ES-I3 (cell line): ENCODE data around the gene CLRN3.

Source experiments
- H3K36me3 ChIP-seq: 2 replicates; pipeline ENCODE4 v1.6.1; 2013; ENCODE audit warnings: mild to moderate bottlenecking, low read length, control low read depth, moderate library complexity; ENCODE audit not compliant: insufficient read depth
- H3K4me1 ChIP-seq: 2 replicates; pipeline ENCODE4 v1.6.1; 2013; ENCODE audit warnings: mild to moderate bottlenecking, control low read depth, low read length; ENCODE audit not compliant: insufficient read depth
- H3K9ac ChIP-seq: 2 replicates; pipeline ENCODE4 v1.6.1; 2013; ENCODE audit warnings: low read depth, mild to moderate bottlenecking, low read length, moderate library complexity
- H3K9me3 ChIP-seq: 2 replicates; pipeline ENCODE4 v1.6.1; 2013; ENCODE audit warnings: mild to moderate bottlenecking, low read length, moderate library complexity; ENCODE audit not compliant: control insufficient read depth, insufficient read depth

Gene CLRN3, protein sequence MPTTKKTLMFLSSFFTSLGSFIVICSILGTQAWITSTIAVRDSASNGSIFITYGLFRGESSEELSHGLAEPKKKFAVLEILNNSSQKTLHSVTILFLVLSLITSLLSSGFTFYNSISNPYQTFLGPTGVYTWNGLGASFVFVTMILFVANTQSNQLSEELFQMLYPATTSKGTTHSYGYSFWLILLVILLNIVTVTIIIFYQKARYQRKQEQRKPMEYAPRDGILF

DNA sequence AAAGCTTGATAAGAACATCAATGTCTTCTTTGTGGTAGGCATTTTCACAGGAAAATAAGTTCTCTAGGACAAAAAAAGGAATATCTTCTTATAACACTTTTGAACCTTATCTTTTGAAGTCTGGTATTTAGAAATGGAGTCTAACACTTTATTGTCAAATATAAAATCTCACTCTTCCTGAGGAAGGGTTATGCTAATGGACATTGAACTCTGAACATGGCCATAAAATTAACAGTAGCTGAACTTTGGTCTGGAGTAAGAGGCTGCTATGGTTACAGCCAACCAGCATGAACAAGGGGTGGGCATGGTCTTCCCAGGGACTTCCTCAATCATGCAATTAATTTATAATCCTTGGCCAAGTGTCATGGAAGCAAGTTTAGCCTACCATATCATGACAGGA, at the start of gene CLRN3:
TSS of gene CLRN3 (minus strand) at position 199 of the 400 bp plus-strand sequence. CDS start at position 42, 157 bp downstream.
- Histone ChIP-seq H3K9ac (no peak within 1 kb of the TSS), H3K9me3 (no peaks in the 10 kb centered on the region), H3K4me1 (no peaks in the 10 kb centered on the region), H3K36me3 (no peaks in the 10 kb centered on the region)

DNA sequence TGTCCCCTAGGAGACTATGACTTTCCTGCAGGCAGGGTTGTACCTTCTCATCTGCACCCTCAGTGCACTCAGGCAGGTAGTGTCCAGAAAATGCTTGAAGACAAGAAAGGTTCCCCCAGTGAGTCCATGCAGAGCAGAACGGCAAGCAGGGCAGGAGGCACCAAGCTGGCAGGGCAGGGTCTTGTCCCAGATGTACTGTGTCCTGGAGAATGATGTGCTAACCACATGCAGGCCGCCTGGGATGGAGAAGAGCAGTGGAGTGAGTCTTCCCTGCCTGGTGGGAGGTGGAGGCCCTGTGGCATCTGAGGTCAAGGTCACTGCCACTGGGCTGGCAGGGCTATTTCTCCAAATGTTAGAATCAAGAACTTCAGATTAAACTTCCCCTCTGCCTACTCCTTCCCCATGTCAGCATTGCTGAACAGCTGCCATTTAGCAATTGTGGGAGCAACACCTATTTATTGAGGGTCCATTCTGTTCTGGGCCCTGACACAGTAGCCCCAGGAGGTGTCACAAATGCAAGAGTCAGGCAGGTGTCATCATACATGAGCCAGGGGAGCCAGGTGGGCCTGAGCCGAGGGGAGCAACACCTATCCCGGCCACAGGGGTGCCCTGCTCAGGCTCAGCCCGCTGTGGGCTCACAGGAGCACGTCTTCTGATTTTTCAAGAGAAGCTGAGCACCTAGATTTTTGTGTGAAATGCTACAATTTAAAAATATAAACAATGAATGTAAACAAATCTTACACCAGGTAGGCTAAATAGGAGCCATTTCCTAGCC, 48.3 kb upstream of the CLRN3 start:
- 0 out of 2 replicates have a peak, but pooled peaks cover 4% of the 10 kb centered on the region for H3K4me1 ChIP-seq
- H3K36me3 ChIP-seq, result no peaks in the 10 kb centered on the region
- H3K9ac ChIP-seq, result no peak overlapping the region
- no peaks in the 10 kb centered on the region for H3K9me3 ChIP-seq

DNA sequence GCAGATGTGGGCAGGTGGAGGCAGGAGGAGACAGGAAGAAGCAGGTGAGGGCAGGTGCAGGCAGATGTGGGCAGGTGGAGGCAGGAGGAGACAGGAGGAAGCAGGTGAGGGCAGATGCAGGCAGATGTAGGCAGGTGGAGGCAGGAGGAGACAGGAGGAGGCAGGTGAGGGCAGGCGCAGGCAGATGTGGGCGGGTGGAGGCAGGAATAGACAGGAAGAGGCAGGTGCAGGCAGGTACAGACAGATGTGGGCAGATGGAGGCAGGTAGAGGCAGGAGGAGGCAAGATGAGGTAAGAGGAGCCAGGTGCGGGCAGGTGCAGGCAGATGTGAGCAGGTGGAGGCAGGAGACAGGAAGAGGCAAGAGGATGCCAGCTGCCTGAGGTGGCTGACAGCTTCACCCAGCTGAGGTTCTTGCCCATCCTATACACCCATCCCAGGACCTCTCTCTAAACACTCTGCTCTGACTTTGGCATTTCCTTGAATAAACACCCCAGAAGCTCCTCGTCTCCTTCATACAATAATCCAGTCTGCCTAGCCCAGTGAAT, 47.1 kb upstream of the CLRN3 start:
- Histone ChIP-seq H3K9me3 (no peaks in the 10 kb centered on the region), H3K9ac (no peak overlapping the region), H3K4me1 (0 out of 2 replicates have a peak, but pooled peaks cover 4% of the 10 kb centered on the region), H3K36me3 (no peaks in the 10 kb centered on the region)

DNA sequence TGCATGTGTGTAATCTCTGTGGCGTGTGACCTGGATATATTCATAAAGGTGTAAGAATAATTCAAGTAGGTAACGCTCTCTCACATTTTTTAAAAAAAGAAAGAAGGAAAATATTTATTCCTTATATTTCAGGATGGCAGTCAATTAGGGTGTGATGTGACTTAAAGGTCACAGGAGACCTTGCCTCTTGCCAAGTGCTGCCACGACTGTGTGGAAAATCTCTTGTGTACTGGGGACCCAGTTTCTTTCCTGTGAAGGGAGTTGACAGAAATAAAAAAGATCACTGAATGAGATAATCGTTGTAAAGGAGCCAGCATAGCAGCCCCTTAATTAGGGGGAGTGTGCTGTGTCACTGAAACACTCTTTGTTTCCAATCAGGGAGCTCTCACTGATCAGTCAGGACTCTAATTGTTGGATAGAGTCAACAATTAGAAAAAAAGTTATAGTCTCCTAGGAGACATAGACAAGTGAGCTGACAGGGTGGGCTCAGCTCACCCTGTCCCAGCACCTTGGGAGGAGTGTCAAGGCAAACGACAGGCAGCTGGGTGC, 45.2 kb upstream of the CLRN3 start:
- Histone ChIP-seq H3K4me1 (0 out of 2 replicates have a peak, but pooled peaks cover 4% of the 10 kb centered on the region), H3K36me3 (no peaks in the 10 kb centered on the region), H3K9me3 (no peaks in the 10 kb centered on the region), H3K9ac (no peak overlapping the region)

DNA sequence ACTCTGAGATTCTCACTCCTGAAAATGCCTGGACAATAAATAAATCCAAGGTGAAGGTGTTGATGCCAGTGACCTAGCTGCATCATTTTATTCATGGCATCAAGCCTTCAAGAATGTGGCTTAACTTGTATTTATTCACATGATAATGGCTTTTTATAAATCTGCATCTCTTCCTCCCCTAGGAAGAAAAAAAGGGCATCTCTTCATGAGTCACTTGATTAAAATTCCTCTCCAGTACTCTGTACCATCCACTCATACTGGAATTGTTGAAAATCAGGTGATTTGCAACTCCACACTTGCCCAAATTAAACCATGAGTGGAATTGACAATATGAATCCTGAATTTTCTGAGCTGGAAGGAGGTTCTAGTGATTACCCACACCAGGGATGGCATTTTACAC, 44.3 kb upstream of the CLRN3 start:
- Histone ChIP-seq H3K9me3 (no peaks in the 10 kb centered on the region), H3K9ac (no peak overlapping the region), H3K4me1 (0 out of 2 replicates have a peak, but pooled peaks cover 4% of the 10 kb centered on the region), H3K36me3 (no peaks in the 10 kb centered on the region)

DNA sequence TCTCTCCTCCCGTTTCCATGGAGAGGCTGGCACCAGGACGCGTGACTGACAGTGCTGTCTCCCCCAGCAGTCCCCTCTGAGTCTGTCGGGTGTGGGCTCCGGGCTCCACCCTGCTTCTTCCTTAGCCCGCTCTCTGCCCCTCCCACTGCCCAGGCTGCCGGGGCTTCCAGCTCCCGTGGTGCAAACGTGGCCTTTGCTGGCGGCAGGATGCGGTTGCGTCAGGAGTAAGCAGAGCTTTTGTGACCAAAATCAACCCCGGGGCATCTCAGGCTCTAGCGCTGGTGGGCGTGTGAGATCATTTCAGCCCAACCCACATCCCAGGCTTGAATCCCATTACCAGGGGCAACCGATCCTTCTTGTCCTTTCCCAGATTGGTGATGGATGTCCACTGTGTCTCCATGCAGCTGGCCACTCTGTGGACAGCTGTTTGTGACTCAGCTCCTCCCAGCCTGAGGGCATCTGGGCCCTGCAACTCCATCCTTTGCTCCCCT, 42.4 kb upstream of the CLRN3 start:
- Histone ChIP-seq H3K9ac (no peak overlapping the region), H3K9me3 (no peaks in the 10 kb centered on the region), H3K36me3 (no peaks in the 10 kb centered on the region), H3K4me1 (0 out of 2 replicates have a peak, but pooled peaks cover 4% of the 10 kb centered on the region)

DNA sequence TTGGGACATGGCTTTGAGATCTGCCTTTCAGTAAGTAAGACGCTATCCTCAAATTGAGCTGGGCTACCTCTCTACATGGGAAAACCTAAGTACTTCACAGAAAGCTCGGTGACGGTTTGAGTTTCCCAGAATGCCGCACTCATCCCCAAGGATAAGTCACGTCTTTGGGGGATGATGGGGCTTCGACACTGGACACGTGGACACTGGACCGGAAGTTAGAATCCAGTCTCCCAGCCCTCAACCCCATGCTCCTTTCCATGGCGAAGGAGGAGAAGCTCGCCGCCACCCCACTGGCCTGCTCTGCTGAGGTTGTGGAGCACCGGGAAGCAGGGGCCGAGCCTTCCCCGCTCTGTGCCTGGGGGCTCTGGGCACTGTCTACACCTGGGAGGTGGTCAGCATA, 41.6 kb upstream of the CLRN3 start:
- no peaks in the 10 kb centered on the region for H3K9me3 ChIP-seq
- H3K36me3 ChIP-seq, result no peaks in the 10 kb centered on the region
- no peak overlapping the region for H3K9ac ChIP-seq
- 0 out of 2 replicates have a peak, but pooled peaks cover 4% of the 10 kb centered on the region for H3K4me1 ChIP-seq

DNA sequence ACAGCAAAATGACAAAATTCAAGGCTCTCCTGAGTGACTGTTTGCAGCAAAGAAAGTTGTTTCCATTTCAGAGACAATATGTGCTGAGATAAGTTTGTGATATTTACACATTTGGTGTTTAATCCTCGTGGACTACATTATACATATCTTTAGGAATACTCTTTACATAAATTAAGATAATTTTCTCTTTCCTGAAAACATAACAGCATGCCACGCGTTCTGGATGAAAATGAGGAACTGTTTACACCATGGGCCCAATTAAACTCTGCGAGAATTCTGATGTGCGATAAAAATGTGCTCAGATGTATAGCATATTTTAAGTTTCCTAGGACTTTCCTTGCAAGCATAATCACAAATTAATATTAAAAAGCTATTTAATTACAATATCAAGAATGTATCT, 40.5 kb upstream of the CLRN3 start:
- no peak overlapping the region for H3K9ac ChIP-seq
- H3K9me3 ChIP-seq, result no peaks in the 10 kb centered on the region
- 0 out of 2 replicates have a peak, but pooled peaks cover 4% of the 10 kb centered on the region for H3K4me1 ChIP-seq
- no peaks in the 10 kb centered on the region for H3K36me3 ChIP-seq

DNA sequence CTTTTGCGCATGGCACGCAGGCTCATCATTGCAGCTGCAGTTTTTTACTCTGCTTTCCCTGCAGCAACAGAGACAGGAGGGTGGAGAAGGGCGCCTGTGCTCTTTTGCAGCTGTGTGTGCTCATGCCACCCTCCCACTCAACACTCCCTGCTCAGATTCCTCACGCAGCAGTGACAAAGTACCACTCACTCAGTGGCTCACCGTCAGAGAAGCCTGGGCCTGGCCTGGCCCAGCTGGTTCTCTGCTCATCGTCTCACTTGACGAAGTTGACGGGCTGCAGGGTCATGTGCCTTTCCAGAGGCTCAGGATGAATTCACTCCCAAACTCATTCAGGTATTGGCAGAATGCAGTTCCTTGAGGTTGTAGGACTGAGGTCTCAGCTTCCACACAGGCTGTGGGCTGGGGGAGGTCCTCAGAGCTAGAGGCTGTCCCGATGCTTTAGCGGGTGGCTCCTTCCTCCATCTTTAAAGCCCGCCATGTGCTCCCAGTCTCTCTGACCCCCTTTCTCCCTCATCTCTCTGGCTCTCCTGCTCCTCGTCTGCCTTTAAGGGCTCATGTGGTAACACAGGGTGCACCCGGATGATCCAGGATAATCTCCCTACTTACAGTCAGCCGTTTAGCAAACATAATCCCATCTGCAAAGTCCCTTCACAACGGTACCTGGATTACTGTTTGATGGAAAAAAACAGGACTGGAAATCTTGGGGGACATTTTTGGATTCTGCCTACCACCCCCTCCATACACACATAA, 40.0 kb upstream of the CLRN3 start:
- H3K9me3 ChIP-seq, result no peaks in the 10 kb centered on the region
- 0 out of 2 replicates have a peak, but pooled peaks cover 4% of the 10 kb centered on the region for H3K4me1 ChIP-seq
- H3K36me3 ChIP-seq, result no peaks in the 10 kb centered on the region
- H3K9ac ChIP-seq, result no peak overlapping the region

DNA sequence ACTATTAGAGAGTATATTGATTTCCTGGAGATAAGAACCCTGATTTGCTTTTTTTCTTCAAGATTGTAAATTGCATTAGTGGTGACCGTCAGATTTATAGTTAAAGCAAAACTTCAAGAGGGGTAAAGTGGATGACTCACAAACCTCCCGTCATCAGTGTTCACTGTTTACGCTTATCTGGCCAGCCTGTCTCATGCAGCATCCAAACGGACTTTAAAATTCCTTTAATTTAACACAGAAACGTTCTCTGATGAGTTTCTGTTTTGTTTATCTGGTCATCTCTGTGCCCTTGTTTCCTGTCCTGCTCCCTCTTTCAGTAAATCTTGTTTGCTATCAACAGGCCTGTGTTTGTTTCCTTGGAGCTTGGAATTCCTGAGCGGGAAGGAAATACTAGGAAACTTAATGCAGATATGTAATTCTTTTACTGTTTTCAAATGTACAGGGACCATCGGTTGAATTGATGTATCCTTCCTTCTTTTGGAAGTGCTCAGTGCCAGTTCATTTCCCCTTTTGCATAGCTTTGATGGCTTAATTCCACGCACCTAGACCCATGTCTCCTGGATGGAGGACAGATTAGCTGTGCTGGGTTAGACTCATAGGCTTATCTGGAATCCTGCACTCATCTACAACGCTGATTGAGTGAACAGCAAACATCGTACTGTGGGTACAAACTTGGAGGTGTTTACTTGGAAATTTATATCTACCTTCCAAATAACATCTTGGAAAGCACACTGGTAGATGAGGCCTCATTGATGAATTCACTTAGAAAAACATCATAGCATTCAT, 35.5 kb upstream of the CLRN3 start:
- Histone ChIP-seq H3K9ac (no peak overlapping the region), H3K9me3 (no peaks in the 10 kb centered on the region), H3K36me3 (no peaks in the 10 kb centered on the region), H3K4me1 (no peaks in the 10 kb centered on the region)

DNA sequence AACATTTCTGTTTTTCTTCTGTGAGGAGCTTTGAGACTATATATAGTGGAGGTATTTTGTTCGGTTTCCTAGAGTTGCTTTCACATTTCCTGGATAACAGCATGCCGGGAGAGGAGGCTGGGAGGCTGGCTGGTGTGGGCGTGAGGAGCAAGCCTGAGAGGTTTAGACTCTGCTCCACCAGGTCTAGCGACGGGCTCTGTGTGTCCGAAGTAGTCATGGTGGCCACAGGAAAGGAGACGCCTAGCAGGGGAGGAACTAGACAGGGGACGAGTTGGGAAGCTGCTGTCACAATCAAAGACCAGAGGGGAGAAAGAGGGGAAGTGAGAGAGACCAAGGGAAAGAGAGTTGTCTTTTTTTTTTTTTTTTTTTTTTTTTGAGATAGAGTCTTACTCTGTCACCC, 33.7 kb upstream of the CLRN3 start:
- Histone ChIP-seq H3K4me1 (no peaks in the 10 kb centered on the region), H3K9me3 (no peaks in the 10 kb centered on the region), H3K9ac (no peak overlapping the region), H3K36me3 (no peaks in the 10 kb centered on the region)

DNA sequence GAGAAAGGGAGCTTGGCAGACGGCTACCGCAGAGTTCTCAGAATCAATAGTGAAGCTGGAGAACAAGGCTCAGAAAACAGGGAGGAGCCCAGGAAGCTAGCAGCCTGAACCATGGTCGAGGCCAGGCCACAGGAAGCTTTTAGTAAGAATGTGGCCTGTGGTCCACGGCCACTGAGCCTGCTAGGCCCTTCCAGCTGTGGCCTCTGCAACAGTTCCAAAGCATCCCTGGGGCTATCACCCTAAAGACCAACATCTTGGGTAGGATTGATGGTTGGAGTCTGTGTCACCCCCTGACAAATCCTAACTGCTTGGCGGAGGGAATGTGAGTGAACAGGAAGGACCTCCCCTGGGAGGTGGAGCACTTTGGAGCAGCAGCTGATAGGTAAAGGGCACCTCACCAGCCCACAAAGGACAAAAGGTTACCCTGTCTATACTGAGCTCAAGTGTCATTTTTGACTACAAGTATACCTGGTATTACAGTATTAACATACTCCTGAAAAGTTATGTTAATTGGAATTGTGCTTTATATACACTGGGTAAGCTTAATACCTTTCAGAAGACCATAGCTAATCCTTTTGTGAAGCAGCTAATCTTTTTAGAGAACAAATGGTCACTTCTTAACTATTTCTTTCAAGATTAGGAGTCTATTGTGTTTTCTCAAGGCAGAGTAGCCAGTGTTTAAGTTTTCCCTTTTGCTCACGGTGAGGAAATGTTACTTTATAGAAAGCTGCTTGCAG, 32.9 kb upstream of the CLRN3 start:
- no peaks in the 10 kb centered on the region for H3K36me3 ChIP-seq
- no peak overlapping the region for H3K9ac ChIP-seq
- H3K4me1 ChIP-seq, result no peaks in the 10 kb centered on the region
- no peaks in the 10 kb centered on the region for H3K9me3 ChIP-seq

DNA sequence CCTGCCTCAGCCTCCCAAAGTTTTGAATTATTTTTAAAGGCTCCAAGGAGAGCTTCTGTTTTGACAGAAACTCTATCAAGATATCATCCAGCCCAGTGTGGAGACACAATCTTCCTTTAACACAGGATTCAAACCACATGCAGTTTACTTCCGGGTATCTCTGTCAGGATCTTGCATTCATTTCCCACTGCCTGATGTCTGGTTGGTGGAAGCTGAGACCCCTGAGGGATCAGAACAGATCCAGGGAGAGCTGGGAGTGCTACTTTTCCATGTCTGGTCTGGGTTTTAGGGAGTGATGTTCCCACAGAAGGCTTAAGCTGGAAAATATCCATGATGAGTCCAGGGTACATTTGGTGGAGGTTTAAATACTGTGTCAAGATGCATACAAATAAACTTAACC, 30.9 kb upstream of the CLRN3 start:
- Histone ChIP-seq H3K36me3 (no peaks in the 10 kb centered on the region), H3K9ac (no peak overlapping the region), H3K4me1 (no peaks in the 10 kb centered on the region)

More for the DNA sequence above, 30.9 kb upstream of the CLRN3 start:
- no peaks in the 10 kb centered on the region for H3K9me3 ChIP-seq
